Astrocyte of the spinal cord (primary cell): Measurements from ENCODE around the gene MACROD2.
A peak's percentile ranks its signal among the peaks of the same experiment; 100 is the strongest.

ENCODE experiments used
- DNase-seq: peaks from one replicate; pipeline ENCODE4 v3.0.0; 2011; ENCODE audit warnings: low read depth, low spot score
- H3K4me3 ChIP-seq: 2 replicates; pipeline ENCODE4 v1.5.1; 2011; ENCODE audit warnings: low read depth, mild to moderate bottlenecking, low read length, moderate library complexity
- in situ Hi-C: cut with HindIII; loops from 2 replicates; pipeline ENCODE4 v1.10.0; 2017; ENCODE audit warnings: low sequenced_read_pairs
- TF ChIP-seq, protein P1 (sequence below): IDR thresholded peaks from 2 replicates; pipeline ENCODE4 v1.5.1; 2012; ENCODE audit warnings: low read depth, mild to moderate bottlenecking, low read length, inconsistent platforms

Gene MACROD2

DNA sequence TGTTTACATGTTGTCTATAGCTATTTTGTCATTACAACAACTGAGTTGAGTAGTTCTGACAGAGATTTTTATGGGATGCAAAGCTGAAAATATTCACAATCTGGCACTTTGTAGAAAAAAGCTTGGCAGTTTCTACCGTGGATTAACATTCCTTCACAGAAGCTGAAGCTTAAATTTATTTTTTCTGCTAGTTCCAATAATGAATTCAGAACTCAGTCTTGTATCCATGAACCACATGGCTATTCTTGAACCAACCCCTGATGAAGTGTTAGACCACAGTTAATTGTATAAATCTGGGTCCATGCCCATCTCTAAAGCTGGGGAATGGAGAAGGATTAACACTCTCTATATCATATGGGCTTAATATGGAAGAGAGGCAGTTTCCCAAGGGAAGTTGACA is 1085.9 kb downstream of the MACROD2 start:
- DNase-seq = no peak
- no peak overlapping the region for H3K4me3 ChIP-seq
- in situ Hi-C loops = no loop called here
- TF ChIP-seq, protein P1, sequence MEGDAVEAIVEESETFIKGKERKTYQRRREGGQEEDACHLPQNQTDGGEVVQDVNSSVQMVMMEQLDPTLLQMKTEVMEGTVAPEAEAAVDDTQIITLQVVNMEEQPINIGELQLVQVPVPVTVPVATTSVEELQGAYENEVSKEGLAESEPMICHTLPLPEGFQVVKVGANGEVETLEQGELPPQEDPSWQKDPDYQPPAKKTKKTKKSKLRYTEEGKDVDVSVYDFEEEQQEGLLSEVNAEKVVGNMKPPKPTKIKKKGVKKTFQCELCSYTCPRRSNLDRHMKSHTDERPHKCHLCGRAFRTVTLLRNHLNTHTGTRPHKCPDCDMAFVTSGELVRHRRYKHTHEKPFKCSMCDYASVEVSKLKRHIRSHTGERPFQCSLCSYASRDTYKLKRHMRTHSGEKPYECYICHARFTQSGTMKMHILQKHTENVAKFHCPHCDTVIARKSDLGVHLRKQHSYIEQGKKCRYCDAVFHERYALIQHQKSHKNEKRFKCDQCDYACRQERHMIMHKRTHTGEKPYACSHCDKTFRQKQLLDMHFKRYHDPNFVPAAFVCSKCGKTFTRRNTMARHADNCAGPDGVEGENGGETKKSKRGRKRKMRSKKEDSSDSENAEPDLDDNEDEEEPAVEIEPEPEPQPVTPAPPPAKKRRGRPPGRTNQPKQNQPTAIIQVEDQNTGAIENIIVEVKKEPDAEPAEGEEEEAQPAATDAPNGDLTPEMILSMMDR = no peak

DNA sequence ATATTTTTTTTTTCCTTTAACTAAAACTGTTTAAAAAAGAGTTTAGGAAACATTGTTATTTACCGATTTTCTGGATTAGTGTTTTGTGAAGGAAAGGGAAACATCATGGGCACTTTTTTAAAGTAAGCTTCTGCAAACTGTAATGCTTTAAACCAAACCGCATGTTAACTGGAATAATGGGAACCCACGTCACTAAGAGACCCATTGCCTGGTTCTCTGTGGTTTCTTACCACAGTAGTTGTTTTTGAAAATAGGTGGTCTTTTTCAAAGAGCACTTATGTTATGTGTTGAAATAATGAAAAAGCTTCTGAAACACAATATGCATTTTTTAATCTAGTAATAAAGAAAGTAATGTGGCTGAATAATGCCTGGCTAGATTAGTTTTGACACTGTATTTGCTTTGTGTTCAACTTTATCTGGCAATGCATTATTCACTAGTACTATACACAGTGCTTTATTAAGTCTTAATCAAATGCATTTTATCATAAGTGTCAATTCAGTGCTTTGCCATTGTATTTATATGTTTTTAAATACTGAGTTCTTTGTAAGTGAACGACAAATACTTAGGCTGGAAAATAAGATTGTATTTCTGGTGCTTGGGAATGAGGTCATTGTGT is 1096.2 kb downstream of the MACROD2 start:
- in situ Hi-C loops = no loop called here
- TF ChIP-seq, protein P1 = no peak
- no peak for DNase-seq
- H3K4me3 ChIP-seq = no peak overlapping the region

DNA sequence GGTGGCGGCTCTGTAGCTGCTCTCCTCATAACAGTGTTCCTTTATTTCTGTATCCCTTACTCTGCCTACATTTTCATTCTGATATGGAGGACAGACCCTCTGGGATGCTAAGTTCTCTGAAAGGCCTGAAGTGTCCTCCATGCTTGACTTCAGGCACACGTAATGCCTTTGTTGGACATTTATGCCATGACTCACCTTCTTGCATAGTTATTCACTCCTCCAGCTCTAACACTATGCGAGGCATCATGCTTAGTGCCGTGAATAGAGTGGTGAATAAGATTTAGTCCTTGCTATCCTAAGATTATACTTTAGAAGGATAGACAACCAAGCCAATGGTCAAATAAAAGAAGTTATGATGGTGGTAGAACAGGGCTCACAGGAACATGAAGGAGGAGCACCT is 1103.0 kb downstream of the MACROD2 start:
- in situ Hi-C loops = no loop called here
- DNase-seq = no peak
- TF ChIP-seq, protein P1 = no peak
- H3K4me3 ChIP-seq = no peak overlapping the region

DNA sequence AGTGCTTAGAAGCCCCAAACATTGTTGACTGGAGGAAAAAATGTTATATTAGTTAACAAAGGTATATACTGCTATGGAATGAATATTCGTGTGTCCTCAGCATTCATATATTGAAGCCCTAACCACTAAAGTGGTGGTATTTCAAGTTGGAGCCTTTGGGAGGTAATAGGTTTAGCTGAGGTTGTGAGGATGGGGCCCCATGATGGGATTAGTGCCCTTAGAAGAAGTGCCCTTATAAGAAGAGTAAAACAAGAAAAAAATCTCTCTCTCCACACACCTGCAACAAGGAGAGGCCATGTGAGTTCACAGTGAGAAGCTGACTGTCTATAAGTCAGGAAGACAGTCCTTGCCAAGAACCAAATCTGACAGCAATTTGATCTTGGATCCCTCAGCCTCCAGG is 1103.8 kb downstream of the MACROD2 start:
- in situ Hi-C loops = no loop called here
- no peak overlapping the region for H3K4me3 ChIP-seq
- no peak for DNase-seq
- TF ChIP-seq, protein P1 = no peak

DNA sequence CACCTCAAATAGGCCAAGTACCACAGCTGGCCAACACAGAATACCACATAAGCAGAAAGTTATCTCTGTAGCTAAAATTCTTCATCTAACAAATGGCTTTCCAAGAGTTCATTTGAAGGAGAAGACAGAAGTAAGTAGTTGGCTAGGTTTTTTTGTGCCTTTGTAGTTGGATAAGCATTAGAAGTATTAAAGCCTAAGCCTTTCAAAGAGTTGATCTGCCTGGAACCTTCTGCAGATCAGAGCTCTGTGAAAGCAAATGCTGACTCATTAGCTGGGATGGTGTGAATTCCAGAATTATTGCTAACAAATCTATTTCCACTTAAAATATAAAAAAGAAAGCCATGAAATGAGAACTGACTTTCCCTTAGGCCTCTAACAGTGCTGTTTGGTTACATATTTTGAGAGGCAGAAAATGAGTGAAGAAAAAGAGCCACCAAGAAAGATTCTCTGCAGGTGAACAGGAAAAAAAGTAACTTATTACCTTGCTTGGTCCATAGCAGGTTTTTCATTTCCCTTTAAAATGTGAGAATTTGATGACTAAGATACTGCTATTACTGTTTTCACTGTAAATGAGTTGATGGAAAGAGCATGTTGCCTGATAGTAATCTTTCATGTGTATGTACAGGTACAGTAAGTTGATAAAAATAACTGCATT is 1105.3 kb downstream of the MACROD2 start:
- TF ChIP-seq, protein P1 = no peak
- no peak overlapping the region for H3K4me3 ChIP-seq
- DNase-seq = peak; percentile 24
- in situ Hi-C loops = no loop called here

DNA sequence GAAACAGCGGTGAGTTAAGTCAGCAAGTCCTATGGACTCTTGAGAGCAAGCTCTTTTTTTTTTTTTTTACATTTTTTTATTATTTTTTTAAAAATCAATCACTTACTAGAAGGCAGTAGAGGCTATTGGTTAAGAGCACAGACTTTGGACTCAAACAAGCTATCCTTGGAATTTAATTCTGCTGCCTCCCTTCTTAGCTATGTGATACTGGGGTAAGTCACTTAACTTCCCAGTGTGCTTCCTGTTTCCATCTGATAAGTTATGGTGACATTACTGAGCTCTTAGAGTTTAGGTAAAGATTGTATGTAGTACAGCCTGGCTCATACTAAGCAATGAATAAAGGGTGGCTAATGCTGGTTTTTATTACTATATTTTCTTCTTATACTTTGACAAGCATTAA is 1112.6 kb downstream of the MACROD2 start:
- in situ Hi-C loops = no loop called here
- no peak overlapping the region for H3K4me3 ChIP-seq
- TF ChIP-seq, protein P1 = no peak
- DNase-seq = no peak
